ENCODE measurements around the gene RHOF.

The RHOF gene

DNA sequence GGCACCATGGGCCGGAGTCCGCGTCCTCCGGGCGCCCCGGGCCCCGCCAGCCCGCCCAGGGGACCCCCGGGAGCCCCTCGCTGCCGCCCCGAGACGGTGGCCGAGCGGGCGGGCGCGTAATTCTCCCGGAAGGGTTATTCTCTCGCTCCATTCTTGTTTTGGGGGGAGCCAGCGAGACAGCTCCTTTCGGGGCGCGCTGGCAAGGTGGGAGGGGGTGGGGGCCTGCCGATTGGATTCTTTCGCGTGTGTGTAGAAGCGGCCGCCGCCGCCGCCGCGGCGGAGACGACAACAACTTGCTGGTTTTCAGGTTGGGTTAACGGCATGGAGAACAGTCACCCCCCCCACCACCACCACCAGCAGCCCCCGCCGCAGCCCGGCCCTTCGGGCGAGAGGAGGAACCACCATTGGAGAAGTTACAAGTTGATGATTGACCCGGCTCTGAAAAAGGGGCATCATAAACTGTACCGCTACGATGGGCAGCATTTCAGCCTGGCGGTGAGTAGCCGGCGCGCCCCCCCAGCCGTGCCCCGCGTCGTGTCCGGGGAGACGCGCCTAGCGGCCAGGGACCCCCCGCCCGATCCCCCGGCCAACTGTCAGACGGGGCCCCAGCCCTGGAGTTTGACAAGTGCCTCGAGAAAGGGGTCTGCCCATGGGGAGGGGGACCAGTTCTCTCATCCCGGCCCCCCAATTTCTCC is 11.1 kb upstream of the RHOF start:
- no peak for DNase-seq

DNA sequence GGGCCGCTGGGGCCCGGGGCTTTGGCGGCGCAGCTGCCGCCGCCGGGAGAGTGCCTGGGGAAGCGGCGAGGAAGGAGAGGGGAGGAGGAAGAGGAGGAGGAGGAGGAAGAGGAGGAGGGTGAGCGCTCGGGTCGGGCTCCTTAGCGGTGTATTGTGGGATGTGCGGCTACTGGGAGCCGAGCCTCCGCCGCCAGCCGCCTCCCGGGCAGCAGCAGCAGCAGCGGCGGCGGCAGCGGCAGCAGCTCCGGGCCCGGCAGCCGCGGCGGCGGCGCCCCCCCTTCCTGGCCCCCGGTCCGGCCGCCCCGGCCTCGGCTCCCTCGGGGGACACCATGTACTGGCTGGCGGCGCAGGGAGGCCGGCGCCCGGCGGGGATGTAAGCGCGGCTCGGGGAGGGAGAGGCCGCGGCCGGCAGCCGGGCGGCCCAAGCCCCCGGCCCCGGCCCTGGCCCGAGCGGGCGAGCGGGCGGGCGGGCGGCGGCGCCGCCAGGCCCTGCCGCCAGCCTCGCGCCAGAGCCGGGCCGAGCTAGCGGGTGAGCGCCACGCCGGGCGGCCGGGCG is 10.5 kb upstream of the RHOF start, which contains the start of gene SETD1B:
Gene SETD1B (plus strand): TSS at position 149 of the 556 bp plus-strand sequence. CDS start 729 bp downstream, outside the sequence.
- DNase-seq: no peak

GRCh38 chr12:121802843-121803698 is 9.6 kb upstream of the RHOF start:
- peak; percentile 96 for DNase-seq

DNA sequence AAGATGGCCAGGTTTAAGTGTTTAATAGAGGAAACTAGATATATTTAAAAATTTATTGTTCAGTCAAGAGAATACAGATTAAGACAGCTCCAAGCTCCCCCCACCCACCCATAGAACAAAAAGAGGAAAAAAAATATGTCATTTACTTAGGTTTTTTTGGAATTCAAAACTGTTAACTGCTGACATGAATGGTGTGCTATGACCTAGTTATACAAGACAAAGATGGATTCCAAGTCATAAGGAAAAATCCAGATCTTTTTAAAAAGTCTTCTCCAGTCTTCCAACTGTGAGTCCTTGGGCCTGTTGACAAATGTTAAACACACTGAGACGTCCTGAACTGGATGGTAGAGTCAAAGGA is 9.0 kb upstream of the RHOF start:
- no peak for DNase-seq

DNA sequence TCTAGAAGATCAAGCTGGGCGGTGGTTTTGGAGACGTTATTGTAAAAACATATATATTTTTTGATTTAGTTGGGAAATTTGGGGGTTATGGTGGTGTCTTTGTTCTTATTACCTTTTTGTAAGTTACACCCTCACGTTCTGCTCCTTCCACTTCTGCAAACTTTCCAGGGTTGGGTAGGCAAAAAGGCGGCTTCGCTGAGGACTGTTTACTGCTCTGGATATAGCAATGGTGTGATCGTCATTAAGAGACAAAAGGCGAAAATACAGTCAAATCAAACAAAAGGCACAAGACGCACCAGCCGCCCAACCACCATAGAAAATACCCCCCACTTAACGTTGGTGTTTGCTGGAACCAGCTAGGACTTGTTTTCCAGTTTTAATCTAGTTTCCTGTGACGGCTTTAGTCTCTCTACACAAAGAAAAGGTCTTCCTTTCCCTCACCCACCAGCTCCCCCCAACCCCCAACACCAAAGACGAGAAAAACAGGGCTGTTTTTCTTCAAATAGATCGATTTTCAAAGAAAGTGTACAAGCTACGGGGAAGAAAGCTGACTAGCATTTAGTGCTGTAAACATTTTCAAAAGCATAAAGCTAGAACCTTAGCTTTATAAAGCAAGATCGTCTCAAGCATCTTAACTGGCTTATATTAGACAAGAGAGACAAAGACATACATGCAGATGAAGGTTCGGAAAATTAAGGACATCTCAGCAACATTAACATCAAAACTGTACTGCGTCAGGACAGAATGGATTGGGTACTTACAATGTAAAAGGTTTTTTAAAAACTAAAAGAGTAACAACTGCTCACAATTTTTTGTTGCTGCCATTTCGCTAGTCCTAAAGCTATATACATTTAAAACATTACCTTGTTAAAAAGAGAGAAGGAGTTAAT is 8.4 kb upstream of the RHOF start:
- no peak for DNase-seq

- DNase-seq: peak; percentile 81
These were observed 7.5 kb upstream of the RHOF start for GRCh38 chr12:121800694-121801594.

- peak; percentile 89 for DNase-seq
These were observed 6.6 kb upstream of the RHOF start for GRCh38 chr12:121799842-121800693.

DNA sequence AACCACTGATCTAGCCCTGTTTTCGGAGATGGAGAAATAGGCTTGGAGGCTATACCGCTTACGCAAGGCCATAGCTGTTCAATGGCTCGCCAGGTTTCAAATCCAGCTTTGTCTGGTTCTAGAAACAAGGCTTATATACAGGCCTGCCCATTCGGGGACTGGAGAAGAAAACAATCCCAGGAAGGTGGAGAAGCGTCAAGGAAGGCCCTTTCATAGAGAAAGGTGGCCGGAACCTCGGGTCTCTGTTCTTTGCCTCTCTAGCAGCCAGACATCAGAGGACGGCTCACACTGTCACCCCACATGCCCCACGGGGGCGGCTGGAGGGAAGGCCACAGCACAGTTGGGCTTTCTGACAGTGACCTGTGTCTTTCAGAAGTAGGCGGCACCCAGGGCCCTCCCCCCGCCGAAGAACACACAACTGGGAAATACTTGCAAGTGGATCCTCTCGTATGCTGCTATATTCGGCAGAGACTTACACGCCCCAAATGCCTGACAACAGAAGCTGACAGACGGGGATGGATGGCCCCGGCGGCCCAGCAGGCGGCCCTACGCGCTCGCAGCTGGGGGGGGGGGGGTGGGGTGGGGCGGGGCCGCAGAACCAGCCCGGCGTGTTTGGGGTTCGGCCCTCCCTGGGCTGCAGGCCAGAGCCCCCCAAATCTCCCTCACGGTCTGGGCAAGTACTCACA is 5.8 kb upstream of the RHOF start:
- DNase-seq: peak; percentile 76

GRCh38 chr12:121798787-121799155 is 5.3 kb upstream of the RHOF start:
- DNase-seq: no peak

GRCh38 chr12:121797937-121798786 is 4.7 kb upstream of the RHOF start:
- peak; percentile 77 for DNase-seq

- peak; percentile 85 for DNase-seq
These were observed 3.6 kb upstream of the RHOF start for GRCh38 chr12:121796855-121797751.

GRCh38 chr12:121795034-121795968 is 1.8 kb upstream of the RHOF start:
- peak; percentile 92 for DNase-seq

GRCh38 chr12:121794534-121795033 is 1.1 kb upstream of the RHOF start:
- no peak for DNase-seq

GRCh38 chr12:121793838-121794533 is 498 bp upstream of the RHOF start:
- DNase-seq: peak; percentile 93

GRCh38 chr12:121792607-121793439 is 665 bp downstream of the RHOF start:
- DNase-seq: no peak

Measured in left hindlimb (tissue), 1 donor.